Measurements from ENCODE around the gene SLC35D1.

SLC35D1 gene

GRCh38 chr1:67013573-67013972 lies 40.4 kb downstream of the SLC35D1 start:
- Histone ChIP-seq H3K4me3 (ENCODE audit: low read depth in 1 of 2, low read length in 2 of 2) (no peak overlapping the region), H3K27ac (ENCODE audit: low read length) (no peak overlapping the region), H3K27me3 (ENCODE audit: low read depth, low read length) (no peaks in the 10 kb centered on the region), H3K9me3 (ENCODE audit: control insufficient read depth in 1 of 2, low read length in 2 of 2) (peaks cover 0 to 2% of the 10 kb centered on the region in 2 donors), H3K36me3 (ENCODE audit: control insufficient read depth in 1 of 2, insufficient read depth in 2 of 2, low read length in 2 of 2) (peaks cover 4 to 16% of the 10 kb centered on the region in 2 donors), H3K4me1 (ENCODE audit: control insufficient read depth in 1 of 2, insufficient read depth in 2 of 2, low read length in 2 of 2) (peaks cover 0 to 4% of the 10 kb centered on the region in 2 donors)

DNA sequence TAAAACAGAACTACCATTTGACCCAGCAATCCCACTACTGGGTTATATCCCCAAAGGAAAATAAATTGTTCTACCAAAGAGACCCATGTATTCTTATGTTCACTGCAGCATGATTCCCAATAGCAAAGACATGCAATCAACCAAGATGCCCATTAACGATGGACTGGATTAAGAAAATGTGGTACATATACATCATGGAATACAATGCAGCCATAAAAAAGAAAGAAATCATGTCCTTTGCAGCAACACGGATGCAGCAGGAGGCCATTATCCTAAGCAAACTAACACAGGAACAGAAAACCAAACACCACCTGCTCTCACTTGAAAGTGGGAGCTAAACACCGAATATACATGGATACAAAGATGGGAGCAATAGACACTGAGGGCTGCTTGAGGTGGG lies 44.2 kb downstream of the SLC35D1 start:
- Histone ChIP-seq H3K4me3 (ENCODE audit: low read depth in 1 of 2, low read length in 2 of 2) (no peak overlapping the region), H3K36me3 (ENCODE audit: control insufficient read depth in 1 of 2, insufficient read depth in 2 of 2, low read length in 2 of 2) (peaks cover 4 to 16% of the 10 kb centered on the region in 2 donors), H3K4me1 (ENCODE audit: control insufficient read depth in 1 of 2, insufficient read depth in 2 of 2, low read length in 2 of 2) (no peaks in the 10 kb centered on the region), H3K9me3 (ENCODE audit: control insufficient read depth in 1 of 2, low read length in 2 of 2) (peaks cover 0 to 2% of the 10 kb centered on the region in 2 donors), H3K27me3 (ENCODE audit: low read depth, low read length) (no peaks in the 10 kb centered on the region), H3K27ac (ENCODE audit: low read length) (no peak overlapping the region)

GRCh38 chr1:67005068-67005467 lies 48.9 kb downstream of the SLC35D1 start:
- Histone ChIP-seq H3K36me3 (ENCODE audit: control insufficient read depth in 1 of 2, insufficient read depth in 2 of 2, low read length in 2 of 2) (peaks cover 18 to 27% of the 10 kb centered on the region in 2 donors), H3K4me1 (ENCODE audit: control insufficient read depth in 1 of 2, insufficient read depth in 2 of 2, low read length in 2 of 2) (peaks cover 0 to 16% of the 10 kb centered on the region in 2 donors), H3K27ac (ENCODE audit: low read length) (no peak overlapping the region), H3K4me3 (ENCODE audit: low read depth in 1 of 2, low read length in 2 of 2) (no peak overlapping the region), H3K9me3 (ENCODE audit: control insufficient read depth in 1 of 2, low read length in 2 of 2) (no peaks in the 10 kb centered on the region), H3K27me3 (ENCODE audit: low read depth, low read length) (no peaks in the 10 kb centered on the region)

GRCh38 chr1:67004176-67004575 lies 49.8 kb downstream of the SLC35D1 start:
- Histone ChIP-seq H3K9me3 (ENCODE audit: control insufficient read depth in 1 of 2, low read length in 2 of 2) (no peaks in the 10 kb centered on the region), H3K27ac (ENCODE audit: low read length) (no peak overlapping the region), H3K4me1 (ENCODE audit: control insufficient read depth in 1 of 2, insufficient read depth in 2 of 2, low read length in 2 of 2) (peaks cover 0 to 20% of the 10 kb centered on the region in 2 donors), H3K27me3 (ENCODE audit: low read depth, low read length) (no peaks in the 10 kb centered on the region), H3K36me3 (ENCODE audit: control insufficient read depth in 1 of 2, insufficient read depth in 2 of 2, low read length in 2 of 2) (peaks cover 10 to 27% of the 10 kb centered on the region in 2 donors), H3K4me3 (ENCODE audit: low read depth in 1 of 2, low read length in 2 of 2) (no peak overlapping the region)

DNA sequence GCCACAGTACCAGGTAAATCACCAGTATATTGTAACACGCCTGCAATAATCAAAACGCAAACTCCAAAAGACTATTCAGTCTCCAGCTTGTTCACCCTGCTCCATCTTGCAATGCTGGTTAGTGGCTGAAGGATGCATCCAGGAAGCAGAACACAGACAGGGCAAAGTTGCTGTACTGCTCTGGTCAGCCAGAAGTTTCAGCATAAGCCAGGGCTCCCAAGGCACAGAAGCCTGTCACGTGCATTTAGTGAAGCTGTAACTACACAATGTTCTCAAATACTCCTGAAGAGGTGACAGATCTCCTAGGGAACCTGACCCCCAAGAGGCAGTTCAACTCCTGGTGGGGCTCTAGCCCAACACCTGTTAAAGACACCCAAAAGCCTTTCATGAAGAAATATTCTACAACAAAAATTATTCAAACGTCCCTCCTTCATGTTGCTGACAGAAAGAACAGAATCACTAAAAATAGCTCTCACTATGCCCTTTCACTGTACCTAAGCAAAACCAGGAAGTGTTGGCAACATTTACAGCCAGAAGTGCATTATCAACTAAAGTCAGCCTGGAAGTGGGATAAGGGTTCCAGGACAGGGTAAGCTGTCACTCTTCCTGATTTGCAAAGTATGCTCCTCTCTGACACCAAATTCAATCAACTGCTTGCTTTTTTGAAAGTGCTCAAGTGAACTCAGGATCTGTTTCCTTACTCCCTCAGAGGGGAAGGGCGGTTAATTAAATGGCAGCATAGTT lies 52.1 kb downstream of the SLC35D1 start:
- peaks cover 10 to 27% of the 10 kb centered on the region in 2 donors for H3K36me3 ChIP-seq (ENCODE audit: control insufficient read depth in 1 of 2, insufficient read depth in 2 of 2, low read length in 2 of 2)
- H3K4me3 ChIP-seq (ENCODE audit: low read depth in 1 of 2, low read length in 2 of 2), result no peak overlapping the region
- H3K9me3 ChIP-seq (ENCODE audit: control insufficient read depth in 1 of 2, low read length in 2 of 2), result no peaks in the 10 kb centered on the region
- no peak overlapping the region for H3K27ac ChIP-seq (ENCODE audit: low read length)
- no peaks in the 10 kb centered on the region for H3K27me3 ChIP-seq (ENCODE audit: low read depth, low read length)
- peaks cover 0 to 20% of the 10 kb centered on the region in 2 donors for H3K4me1 ChIP-seq (ENCODE audit: control insufficient read depth in 1 of 2, insufficient read depth in 2 of 2, low read length in 2 of 2)

DNA sequence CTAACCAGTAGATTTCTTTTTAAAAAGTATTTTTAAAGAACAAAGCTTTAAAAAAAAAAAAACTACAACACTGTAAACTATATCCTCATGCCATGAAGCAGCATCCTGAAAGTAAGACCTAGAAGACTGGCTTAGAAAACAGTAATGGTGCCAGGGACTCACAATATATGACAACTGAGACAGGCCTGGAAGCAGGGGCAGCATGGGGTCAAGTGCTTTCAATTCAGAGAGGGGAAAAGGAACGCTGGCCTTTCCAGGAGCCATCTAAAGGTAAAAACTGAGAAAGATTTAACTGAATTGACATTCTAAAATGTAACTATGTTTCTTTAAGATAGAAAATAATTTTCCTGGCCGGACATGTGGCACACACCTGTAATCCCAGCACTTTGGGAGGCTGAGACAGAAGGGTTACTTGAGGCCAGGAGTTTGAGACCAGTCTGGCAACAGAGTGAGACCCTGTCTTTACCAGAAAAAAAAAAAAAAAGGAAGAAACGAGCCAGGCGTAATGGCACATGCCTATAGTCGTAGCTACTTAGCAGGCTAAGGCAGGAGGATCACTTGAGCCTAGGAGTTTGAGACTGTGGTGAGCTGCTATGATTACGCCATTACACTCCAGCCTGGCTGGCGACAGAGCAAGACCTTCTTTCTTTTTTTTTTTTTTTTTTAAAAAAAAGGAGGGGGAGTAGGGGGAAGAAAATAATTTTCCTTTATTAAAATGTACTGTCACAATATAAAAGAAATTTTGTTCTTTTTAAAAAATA lies 54.1 kb downstream of the SLC35D1 start:
- H3K9me3 ChIP-seq (ENCODE audit: control insufficient read depth in 1 of 2, low read length in 2 of 2), result no peaks in the 10 kb centered on the region
- H3K4me1 ChIP-seq (ENCODE audit: control insufficient read depth in 1 of 2, insufficient read depth in 2 of 2, low read length in 2 of 2), result peaks cover 0 to 20% of the 10 kb centered on the region in 2 donors
- no peak overlapping the region for H3K4me3 ChIP-seq (ENCODE audit: low read depth in 1 of 2, low read length in 2 of 2)
- H3K27me3 ChIP-seq (ENCODE audit: low read depth, low read length), result no peaks in the 10 kb centered on the region
- H3K36me3 ChIP-seq (ENCODE audit: control insufficient read depth in 1 of 2, insufficient read depth in 2 of 2, low read length in 2 of 2), result peaks cover 10 to 34% of the 10 kb centered on the region in 2 donors
- H3K27ac ChIP-seq (ENCODE audit: low read length), result no peak overlapping the region

- peaks cover 0 to 20% of the 10 kb centered on the region in 2 donors for H3K4me1 ChIP-seq (ENCODE audit: control insufficient read depth in 1 of 2, insufficient read depth in 2 of 2, low read length in 2 of 2)
- H3K27me3 ChIP-seq (ENCODE audit: low read depth, low read length), result no peaks in the 10 kb centered on the region
- no peaks in the 10 kb centered on the region for H3K9me3 ChIP-seq (ENCODE audit: control insufficient read depth in 1 of 2, low read length in 2 of 2)
- H3K27ac ChIP-seq (ENCODE audit: low read length), result no peak overlapping the region
- no peak overlapping the region for H3K4me3 ChIP-seq (ENCODE audit: low read depth in 1 of 2, low read length in 2 of 2)
- peaks cover 10 to 29% of the 10 kb centered on the region in 2 donors for H3K36me3 ChIP-seq (ENCODE audit: control insufficient read depth in 1 of 2, insufficient read depth in 2 of 2, low read length in 2 of 2)
Observed at GRCh38 chr1:66998972-66999371, 55.0 kb downstream of the SLC35D1 start.

GRCh38 chr1:66996018-66996682 lies 57.8 kb downstream of the SLC35D1 start:
- Histone ChIP-seq H3K4me1 (ENCODE audit: control insufficient read depth in 1 of 2, insufficient read depth in 2 of 2, low read length in 2 of 2) (peaks cover 0 to 14% of the 10 kb centered on the region in 2 donors), H3K27ac (ENCODE audit: low read length) (no peak overlapping the region), H3K27me3 (ENCODE audit: low read depth, low read length) (no peaks in the 10 kb centered on the region), H3K36me3 (ENCODE audit: control insufficient read depth in 1 of 2, insufficient read depth in 2 of 2, low read length in 2 of 2) (peaks cover 0 to 16% of the 10 kb centered on the region in 2 donors), H3K4me3 (ENCODE audit: low read depth in 1 of 2, low read length in 2 of 2) (no peak overlapping the region), H3K9me3 (ENCODE audit: control insufficient read depth in 1 of 2, low read length in 2 of 2) (no peaks in the 10 kb centered on the region)

- Histone ChIP-seq H3K36me3 (ENCODE audit: control insufficient read depth in 1 of 2, insufficient read depth in 2 of 2, low read length in 2 of 2) (peaks cover 17 to 20% of the 10 kb centered on the region in 2 donors), H3K4me1 (ENCODE audit: control insufficient read depth in 1 of 2, insufficient read depth in 2 of 2, low read length in 2 of 2) (no peaks in the 10 kb centered on the region), H3K4me3 (ENCODE audit: low read depth in 1 of 2, low read length in 2 of 2) (no peak overlapping the region), H3K27ac (ENCODE audit: low read length) (no peak overlapping the region), H3K9me3 (ENCODE audit: control insufficient read depth in 1 of 2, low read length in 2 of 2) (no peaks in the 10 kb centered on the region), H3K27me3 (ENCODE audit: low read depth, low read length) (no peaks in the 10 kb centered on the region)
Observed at GRCh38 chr1:66993076-66993475, 60.9 kb downstream of the SLC35D1 start.

- Histone ChIP-seq H3K27ac (ENCODE audit: low read length) (no peak overlapping the region), H3K27me3 (ENCODE audit: low read depth, low read length) (no peaks in the 10 kb centered on the region), H3K4me1 (ENCODE audit: control insufficient read depth in 1 of 2, insufficient read depth in 2 of 2, low read length in 2 of 2) (peaks cover 8 to 10% of the 10 kb centered on the region in 2 donors), H3K4me3 (ENCODE audit: low read depth in 1 of 2, low read length in 2 of 2) (no peak overlapping the region), H3K9me3 (ENCODE audit: control insufficient read depth in 1 of 2, low read length in 2 of 2) (no peaks in the 10 kb centered on the region), H3K36me3 (ENCODE audit: control insufficient read depth in 1 of 2, insufficient read depth in 2 of 2, low read length in 2 of 2) (peaks cover 33 to 44% of the 10 kb centered on the region in 2 donors)
Observed at GRCh38 chr1:66985835-66986234, 68.1 kb downstream of the SLC35D1 start.

- no peak overlapping the region for H3K27ac ChIP-seq (ENCODE audit: low read length)
- peaks cover 26 to 44% of the 10 kb centered on the region in 2 donors for H3K36me3 ChIP-seq (ENCODE audit: control insufficient read depth in 1 of 2, insufficient read depth in 2 of 2, low read length in 2 of 2)
- no peaks in the 10 kb centered on the region for H3K9me3 ChIP-seq (ENCODE audit: control insufficient read depth in 1 of 2, low read length in 2 of 2)
- no peak overlapping the region for H3K4me3 ChIP-seq (ENCODE audit: low read depth in 1 of 2, low read length in 2 of 2)
- peaks cover 10 to 15% of the 10 kb centered on the region in 2 donors for H3K4me1 ChIP-seq (ENCODE audit: control insufficient read depth in 1 of 2, insufficient read depth in 2 of 2, low read length in 2 of 2)
- H3K27me3 ChIP-seq (ENCODE audit: low read depth, low read length), result no peaks in the 10 kb centered on the region
Observed at GRCh38 chr1:66984491-66984890, 69.5 kb downstream of the SLC35D1 start.
